NOMO-1 (cell line): Measurements from ENCODE around the gene PPFIA1.

Experiments
- DNase-seq, 2 experiments: peaks; one replicate each; lab custom pipeline; 2025; ENCODE audit not compliant: unreplicated experiment in 2 of 2; lab: John Stamatoyannopoulos, UW

The PPFIA1 gene

GRCh38 chr11:70423523-70424505 is 153.3 kb downstream of the PPFIA1 start:
- DNase-seq, result peak; percentile 65 to 70

DNA sequence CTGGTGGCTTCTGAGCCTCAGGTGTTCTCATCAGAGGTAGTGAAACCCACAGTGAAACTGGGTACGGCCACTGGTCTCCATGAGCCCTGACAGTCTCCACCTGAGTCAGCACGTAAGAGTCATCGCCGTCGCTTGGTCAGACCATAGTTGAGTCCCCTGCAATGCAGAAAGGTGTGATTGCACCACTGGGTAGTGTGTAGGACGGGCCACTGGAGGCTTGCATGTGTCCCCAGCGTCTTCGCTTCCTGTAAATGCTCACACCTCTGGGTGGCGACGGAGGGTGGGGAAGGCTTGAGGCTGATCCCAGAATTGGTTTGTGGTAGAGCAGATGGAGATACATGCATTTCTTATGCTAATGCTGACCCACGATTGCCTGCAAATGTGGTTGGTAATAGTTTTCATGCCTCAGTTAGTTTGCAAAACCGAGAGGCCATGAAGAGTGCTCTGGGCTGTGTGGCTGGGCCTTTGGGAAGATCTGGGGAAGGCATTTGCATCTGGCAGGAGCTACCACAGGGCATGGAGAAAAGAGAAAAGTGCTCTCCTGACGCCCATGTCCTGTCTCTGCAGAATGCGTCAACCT is 154.4 kb downstream of the PPFIA1 start:
- DNase-seq, result no peak

GRCh38 chr11:70427436-70427835 is 156.9 kb downstream of the PPFIA1 start:
- DNase-seq, result no peak

- DNase-seq, result no peak
Observed at GRCh38 chr11:70428701-70429427, 158.4 kb downstream of the PPFIA1 start.

- no peak for DNase-seq
Observed at GRCh38 chr11:70429428-70429705, 158.9 kb downstream of the PPFIA1 start.

GRCh38 chr11:70429724-70430521 is 159.4 kb downstream of the PPFIA1 start:
- DNase-seq, result no peak

DNA sequence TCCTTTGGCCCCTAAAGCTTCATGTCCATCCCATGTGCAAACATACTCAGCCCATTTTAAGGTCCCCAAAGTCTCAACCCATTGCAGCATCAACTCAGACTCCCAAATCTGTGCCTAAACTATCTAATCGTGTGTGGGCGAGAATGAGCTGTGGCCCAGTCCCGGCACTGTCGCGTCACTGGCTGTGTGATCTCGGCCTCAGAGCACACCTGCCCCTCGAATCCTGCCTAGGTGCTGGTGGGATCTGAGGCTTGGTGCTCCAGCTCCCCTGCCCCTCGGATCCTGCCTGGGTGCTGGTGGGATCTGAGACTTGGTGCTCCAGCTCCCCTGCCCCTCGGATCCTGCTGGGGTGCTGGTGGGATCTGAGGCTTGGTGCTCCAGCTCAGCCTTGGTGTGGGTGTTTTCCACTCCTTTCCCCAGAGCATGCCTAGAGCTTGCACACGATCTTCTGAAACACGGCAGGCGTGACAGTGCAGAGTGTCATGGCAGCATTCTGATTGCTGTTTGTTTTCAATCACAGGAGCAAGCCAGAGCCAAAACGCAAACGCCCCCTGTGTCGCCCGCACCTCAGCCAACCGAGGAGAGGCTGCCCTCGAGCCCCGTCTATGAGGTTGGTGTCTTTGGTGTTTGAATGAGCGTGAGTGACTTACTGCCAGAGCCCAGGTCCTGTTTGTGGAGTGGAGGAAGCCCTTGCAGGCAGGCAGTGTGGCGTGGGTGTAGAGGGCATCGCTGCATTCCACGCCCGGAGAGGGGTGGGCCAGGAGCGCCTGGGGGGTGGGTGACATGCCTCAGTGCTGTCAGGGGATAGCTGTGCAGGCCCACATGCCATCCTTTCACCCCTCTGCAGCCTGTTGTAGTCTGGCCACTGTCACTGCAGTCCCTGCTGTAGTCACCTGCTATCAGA is 160.4 kb downstream of the PPFIA1 start:
- no peak for DNase-seq

GRCh38 chr11:70431611-70432010 is 161.1 kb downstream of the PPFIA1 start:
- no peak for DNase-seq

DNA sequence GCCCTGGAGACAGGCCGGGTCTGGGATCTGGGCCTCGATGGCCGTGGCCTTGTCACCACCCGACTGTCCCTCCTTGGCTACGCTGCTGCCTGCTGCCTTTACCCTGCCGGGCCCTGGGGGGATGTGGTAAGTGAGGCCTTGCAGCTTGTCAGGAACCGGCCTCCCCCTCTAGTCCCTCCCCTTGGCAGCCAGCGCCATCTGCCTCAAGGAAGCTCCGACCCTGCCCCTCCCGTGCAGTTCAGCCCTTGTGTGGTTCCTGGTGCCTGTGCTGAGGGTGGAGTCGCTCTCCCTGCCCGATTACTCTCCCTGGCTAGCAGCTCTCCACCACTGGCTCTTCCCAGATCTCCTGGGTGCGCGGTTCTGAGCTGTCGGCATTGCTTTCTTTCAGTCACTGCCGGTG is 161.6 kb downstream of the PPFIA1 start:
- DNase-seq, result no peak

GRCh38 chr11:70432580-70432979 is 162.1 kb downstream of the PPFIA1 start:
- DNase-seq, result no peak

- DNase-seq, result no peak
Observed at GRCh38 chr11:70433038-70433437, 162.5 kb downstream of the PPFIA1 start.

DNA sequence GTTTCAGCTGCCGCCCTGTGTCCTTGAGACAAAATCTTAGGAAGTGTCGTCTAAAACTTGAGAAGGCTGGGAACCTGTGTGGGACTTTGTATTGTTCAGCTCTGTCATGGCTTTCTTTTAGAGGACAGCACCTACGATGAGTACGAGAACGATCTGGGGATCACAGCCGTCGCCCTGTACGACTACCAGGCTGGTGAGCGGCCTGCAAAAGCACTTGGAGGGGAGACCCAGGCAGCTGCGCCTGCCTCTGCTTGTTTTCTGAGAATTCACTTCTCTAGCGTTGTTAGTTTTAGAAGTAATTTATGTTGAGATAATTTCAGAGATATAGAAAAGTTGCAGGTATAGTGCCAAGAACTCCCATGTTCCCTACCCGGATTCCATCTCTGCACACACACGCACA is 163.0 kb downstream of the PPFIA1 start:
- DNase-seq, result no peak
